T-helper 17 cell (primary cell): ENCODE results near the gene MICAL2. TPM values are rescaled to one million over a fixed set of nuclear protein-coding genes. Genes with fewer than 3 reads are reported as not detected.

Experiments
- ATAC-seq: fragments of 150-1000 bp; cut with Tn5 transposase; 2 replicates; pipeline ENCODE4 v1.10.0; 2021; ENCODE audit warnings: mild to moderate bottlenecking, moderate library complexity
- DNase-seq, 3 donors: peaks; one replicate each; pipeline versions ENCODE4 v3.0.0 to v3.0.0-alpha.2; 2020 to 2021
- H3K9me3 ChIP-seq: one replicate; pipeline ENCODE4 v1.7.0; 2013; ENCODE audit warnings: low read length, mild to moderate bottlenecking; ENCODE audit not compliant: control insufficient read depth, poor library complexity, severe bottlenecking
- H3K27ac Mint-ChIP-seq: one replicate; pipeline ENCODE4 v1.8.0; 2022; ENCODE audit warnings: mild to moderate bottlenecking, moderate library complexity, mixed read lengths
- H3K27me3 Mint-ChIP-seq: one replicate; pipeline ENCODE4 v1.8.0; 2022; ENCODE audit warnings: mixed read lengths
- H3K36me3 Mint-ChIP-seq: one replicate; pipeline ENCODE4 v1.8.0; 2022; ENCODE audit warnings: low read depth, mixed read lengths
- H3K4me1 Mint-ChIP-seq: one replicate; pipeline ENCODE4 v1.8.0; 2022; ENCODE audit warnings: mild to moderate bottlenecking, mixed read lengths
- H3K4me3 Mint-ChIP-seq: one replicate; pipeline ENCODE4 v1.8.0; 2022; ENCODE audit warnings: mild to moderate bottlenecking, moderate library complexity, mixed read lengths
- total RNA-seq, 4 donors: library from RNA in 2 of 4; stranded (reverse) in 2 of 4; gene quantifications; one replicate each; pipeline ENCODE4 v1.2.3 and lab custom pipeline; 2022 to 2026

MICAL2 gene
- total RNA-seq, 2 donors from 2014 or later, result 52.0 to 66.9 TPM

DNA sequence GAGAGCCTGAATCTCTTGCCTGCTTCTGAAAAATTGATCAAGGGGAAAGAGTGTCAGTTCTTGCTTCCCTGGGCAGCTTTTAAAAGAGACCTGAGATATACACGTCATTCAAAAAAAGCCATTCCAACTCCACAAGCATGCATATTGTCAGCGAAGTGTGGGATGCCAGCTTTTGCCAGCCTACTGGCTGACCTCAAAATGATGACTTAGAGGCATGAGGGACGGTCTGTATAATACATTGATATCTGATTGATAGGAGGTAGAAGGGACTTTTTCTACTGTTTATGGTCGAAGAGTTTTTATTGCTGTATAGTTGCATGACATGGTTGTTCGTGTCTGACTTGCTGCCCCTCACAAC is 126.3 kb downstream of the MICAL2 start:
- ATAC-seq (no peak), DNase-seq (no peak)
- Mint-ChIP-seq H3K27ac (peak overlapping the region; percentile 90), H3K4me1 (peaks cover 32% of the 10 kb centered on the region), H3K36me3 (peaks cover 3% of the 10 kb centered on the region), H3K4me3 (no peak overlapping the region), H3K27me3 (no peaks in the 10 kb centered on the region)
- no peaks in the 10 kb centered on the region for H3K9me3 ChIP-seq

DNA sequence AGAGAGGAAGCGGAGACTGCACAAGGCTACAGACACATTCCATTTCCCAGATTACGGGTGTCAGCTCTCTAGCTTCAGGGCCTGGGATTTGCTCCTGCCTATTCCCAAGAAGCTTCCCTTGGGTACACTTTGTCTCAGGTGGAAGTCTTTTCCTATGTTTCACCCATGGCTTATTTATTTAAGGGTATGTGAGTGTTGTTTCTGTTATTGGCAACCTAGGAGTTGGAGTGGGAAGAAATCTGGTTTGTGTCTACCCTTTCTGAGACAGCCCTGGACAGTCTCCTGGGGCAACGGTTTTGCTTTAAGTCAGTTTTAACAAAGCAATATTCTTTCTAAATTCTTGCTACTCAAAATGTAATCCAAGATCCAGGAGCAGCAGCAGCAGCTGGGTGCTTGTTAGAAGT is 127.0 kb downstream of the MICAL2 start:
- no peak for DNase-seq
- no peaks in the 10 kb centered on the region for H3K9me3 ChIP-seq
- Mint-ChIP-seq H3K4me1 (peaks cover 30% of the 10 kb centered on the region), H3K4me3 (no peak overlapping the region), H3K27ac (peak overlapping the region; percentile 90), H3K36me3 (peaks cover under 1% of the 10 kb centered on the region), H3K27me3 (no peaks in the 10 kb centered on the region)
- ATAC-seq, result no peak

DNA sequence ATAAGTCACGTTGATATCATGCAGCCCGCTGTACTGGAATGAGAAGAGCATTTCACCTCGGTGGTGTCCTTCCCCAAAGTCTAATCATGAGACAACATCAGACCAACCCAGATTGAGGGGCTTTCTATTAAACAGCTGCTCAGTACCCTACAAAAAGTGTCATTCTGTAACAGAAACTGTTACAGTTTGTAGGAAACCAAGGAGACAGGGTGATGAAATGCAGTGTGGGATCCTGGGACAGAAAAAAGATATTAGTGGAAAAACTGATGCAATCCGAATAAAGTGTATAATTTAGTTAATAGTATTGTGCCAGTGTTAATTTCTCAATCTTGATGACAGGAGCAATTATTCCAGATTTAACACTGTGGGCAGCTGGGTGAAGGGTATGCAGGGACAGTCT is 128.0 kb downstream of the MICAL2 start:
- no peaks in the 10 kb centered on the region for H3K9me3 ChIP-seq
- ATAC-seq (no peak), DNase-seq (no peak)
- peaks cover 37% of the 10 kb centered on the region for H3K4me1 Mint-ChIP-seq
- H3K4me3 Mint-ChIP-seq, result no peak overlapping the region
- peaks cover 4% of the 10 kb centered on the region for H3K36me3 Mint-ChIP-seq
- H3K27ac Mint-ChIP-seq, result no peak overlapping the region
- no peaks in the 10 kb centered on the region for H3K27me3 Mint-ChIP-seq

DNA sequence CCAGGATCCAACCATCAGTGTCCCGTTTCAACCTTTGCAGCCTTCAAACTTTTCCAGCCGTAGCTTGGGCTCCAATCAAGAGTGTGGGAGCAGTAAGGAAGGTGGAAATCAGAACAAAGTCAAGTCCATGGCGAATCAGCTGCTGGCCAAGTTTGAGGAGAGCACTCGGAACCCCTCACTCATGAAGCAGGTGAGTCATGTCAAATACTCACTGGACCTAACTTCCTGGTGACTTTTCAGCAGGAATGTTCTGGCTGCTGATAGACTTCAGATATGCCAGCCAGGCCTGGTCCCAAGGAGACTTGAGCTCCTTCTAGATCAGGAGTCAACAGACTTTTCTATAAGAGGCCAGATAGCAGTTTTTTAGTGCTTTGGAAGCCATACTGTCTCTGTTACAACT is 129.0 kb downstream of the MICAL2 start:
- peaks cover 9% of the 10 kb centered on the region for H3K36me3 Mint-ChIP-seq
- DNase-seq (no peak), ATAC-seq (no peak)
- no peaks in the 10 kb centered on the region for H3K27me3 Mint-ChIP-seq
- H3K4me3 Mint-ChIP-seq, result no peak overlapping the region
- no peak overlapping the region for H3K27ac Mint-ChIP-seq
- H3K9me3 ChIP-seq, result no peaks in the 10 kb centered on the region
- peaks cover 38% of the 10 kb centered on the region for H3K4me1 Mint-ChIP-seq

DNA sequence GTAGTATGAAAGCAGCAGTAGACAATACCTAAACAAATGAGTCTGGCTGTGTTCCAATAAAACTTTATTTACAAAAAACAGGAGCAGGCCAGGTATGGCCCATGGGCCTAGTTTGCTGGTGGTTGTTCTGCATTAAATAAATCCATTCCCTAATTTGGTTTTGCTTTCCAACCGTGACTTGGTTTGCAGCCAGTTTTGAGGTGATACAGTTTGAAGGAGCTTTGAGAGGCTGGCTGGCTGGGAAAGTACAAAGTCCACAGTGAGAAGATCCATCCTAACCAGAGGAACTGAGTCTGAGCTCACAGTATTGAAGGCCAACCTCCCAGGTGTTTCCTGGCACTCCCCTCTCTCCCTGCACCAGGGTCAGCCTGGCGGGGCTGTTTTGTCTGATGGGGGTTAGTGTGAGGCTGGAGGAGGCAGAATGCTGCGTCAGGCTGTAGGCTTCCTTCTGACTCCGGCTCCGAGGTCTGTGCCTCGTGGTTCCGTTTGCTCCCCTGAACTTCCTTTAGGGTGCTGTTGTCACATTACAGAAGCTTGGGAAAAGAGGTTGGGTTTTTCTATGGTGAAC is 129.5 kb downstream of the MICAL2 start:
- H3K9me3 ChIP-seq, result no peaks in the 10 kb centered on the region
- DNase-seq (no peak), ATAC-seq (no peak)
- no peak overlapping the region for H3K27ac Mint-ChIP-seq
- peaks cover 12% of the 10 kb centered on the region for H3K36me3 Mint-ChIP-seq
- H3K4me3 Mint-ChIP-seq, result no peak overlapping the region
- H3K4me1 Mint-ChIP-seq, result peaks cover 38% of the 10 kb centered on the region
- H3K27me3 Mint-ChIP-seq, result no peaks in the 10 kb centered on the region

DNA sequence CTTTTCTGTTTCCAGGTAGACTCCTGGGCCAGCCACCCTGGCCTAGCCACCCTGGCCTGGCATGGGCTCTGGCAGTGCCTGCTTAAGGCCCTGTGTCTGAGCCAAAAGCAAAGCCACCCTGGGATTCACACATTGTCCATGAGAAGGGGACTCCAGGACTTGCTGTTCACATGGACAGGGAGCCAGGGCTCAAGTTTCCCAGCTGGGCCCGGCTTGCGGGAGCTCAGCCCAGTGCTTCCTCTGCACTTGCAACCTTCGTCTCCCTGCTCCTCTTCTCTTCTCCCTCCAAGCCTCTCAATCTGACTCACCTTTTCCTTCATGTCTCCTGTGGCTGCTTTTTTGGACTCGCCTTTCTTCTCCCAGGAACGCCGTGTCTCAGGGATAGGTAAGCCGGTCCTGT is 130.3 kb downstream of the MICAL2 start:
- DNase-seq, result no peak
- H3K27me3 Mint-ChIP-seq, result no peaks in the 10 kb centered on the region
- peaks cover 33% of the 10 kb centered on the region for H3K4me1 Mint-ChIP-seq
- no peaks in the 10 kb centered on the region for H3K9me3 ChIP-seq
- H3K27ac Mint-ChIP-seq, result no peak overlapping the region
- no peak for ATAC-seq
- H3K36me3 Mint-ChIP-seq, result peaks cover 12% of the 10 kb centered on the region
- no peak overlapping the region for H3K4me3 Mint-ChIP-seq

DNA sequence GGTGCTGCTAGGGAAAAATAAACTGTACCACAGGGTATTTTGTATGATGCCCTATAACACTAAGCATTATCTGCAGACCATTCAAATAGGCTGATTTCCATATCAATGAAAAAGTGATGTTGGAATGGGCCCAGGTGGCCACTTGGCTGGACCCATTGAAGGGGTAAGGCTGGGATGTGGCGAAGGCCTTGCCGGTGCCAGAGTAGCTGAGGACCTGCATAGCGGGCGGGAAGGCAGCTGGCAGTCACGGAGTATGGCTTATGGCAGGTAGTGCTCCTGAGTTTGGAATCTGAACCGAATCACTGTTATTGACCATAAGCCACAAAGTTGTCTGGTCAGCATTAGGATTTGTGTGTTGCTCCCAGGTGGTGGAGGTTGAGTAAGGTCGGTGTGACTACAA is 131.0 kb downstream of the MICAL2 start:
- peak overlapping the region; percentile 45 for H3K4me3 Mint-ChIP-seq

DNA sequence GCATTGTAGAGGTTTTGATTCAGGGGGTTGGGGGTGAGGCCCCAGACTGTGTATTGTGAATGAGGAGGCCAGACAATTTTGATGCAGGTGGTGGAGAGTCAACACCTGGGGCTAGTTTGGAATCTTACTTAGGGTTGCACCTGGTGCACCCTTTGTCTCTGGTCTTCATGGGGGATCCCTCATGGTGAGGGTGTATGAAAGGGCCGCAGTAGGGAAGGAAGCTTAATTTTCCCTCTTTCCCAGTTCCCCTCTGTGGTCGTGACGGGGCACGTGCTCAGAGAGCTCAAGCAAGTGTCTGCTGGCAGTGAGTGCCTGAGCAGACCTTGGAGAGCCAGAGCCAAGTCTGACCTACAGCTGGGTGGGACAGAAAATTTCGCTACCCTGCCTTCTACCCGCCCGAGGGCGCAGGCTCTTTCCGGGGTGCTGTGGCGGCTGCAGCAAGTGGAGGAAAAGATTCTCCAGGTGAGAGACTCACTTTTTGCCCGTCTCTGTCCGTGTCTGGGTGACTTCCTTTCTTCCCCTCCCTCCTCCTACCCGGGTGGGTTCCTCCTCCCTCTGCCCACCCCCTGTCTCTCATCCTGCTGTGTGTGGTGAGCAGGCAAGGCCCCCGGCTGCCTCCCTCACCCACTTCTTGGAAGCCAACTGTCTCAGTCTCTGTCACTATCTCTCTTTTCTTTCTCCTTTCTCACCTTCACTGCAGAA is 131.7 kb downstream of the MICAL2 start:
- H3K36me3 Mint-ChIP-seq, result peaks cover 12% of the 10 kb centered on the region
- no peaks in the 10 kb centered on the region for H3K27me3 Mint-ChIP-seq
- ATAC-seq (no peak), DNase-seq (no peak)
- peak overlapping the region; percentile 77 for H3K27ac Mint-ChIP-seq
- no peaks in the 10 kb centered on the region for H3K9me3 ChIP-seq
- H3K4me3 Mint-ChIP-seq, result no peak overlapping the region
- peaks cover 21% of the 10 kb centered on the region for H3K4me1 Mint-ChIP-seq

More for the DNA sequence above, 131.0 kb downstream of the MICAL2 start:
- Mint-ChIP-seq H3K27ac (peak overlapping the region; percentile 77), H3K27me3 (no peaks in the 10 kb centered on the region), H3K36me3 (peaks cover 12% of the 10 kb centered on the region), H3K4me1 (peaks cover 26% of the 10 kb centered on the region)
- DNase-seq (no peak), ATAC-seq (no peak)
- H3K9me3 ChIP-seq, result no peaks in the 10 kb centered on the region

DNA sequence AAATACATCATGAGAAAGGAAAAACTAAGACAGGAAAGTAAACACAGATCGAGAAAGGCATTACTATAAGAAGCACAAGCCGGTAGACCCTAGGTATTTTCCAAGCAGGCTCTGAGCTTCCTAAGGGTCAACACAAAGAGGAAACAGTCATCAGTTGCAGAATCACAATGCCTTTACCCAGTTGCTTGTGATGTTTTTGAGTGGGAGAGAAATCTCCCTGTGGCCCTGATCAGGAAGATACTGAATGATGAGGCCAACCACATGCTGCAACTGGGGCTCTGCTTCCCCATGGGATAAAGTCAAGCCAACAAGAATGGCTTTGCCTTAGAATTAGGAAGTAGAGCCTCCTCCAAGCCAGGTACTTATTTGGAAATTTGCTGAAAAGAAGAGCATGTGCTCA is 132.6 kb downstream of the MICAL2 start:
- Mint-ChIP-seq H3K4me1 (peaks cover 21% of the 10 kb centered on the region), H3K27me3 (no peaks in the 10 kb centered on the region), H3K36me3 (peaks cover 12% of the 10 kb centered on the region), H3K4me3 (no peak overlapping the region), H3K27ac (peak overlapping the region; percentile 51)
- DNase-seq (no peak), ATAC-seq (no peak)
- no peaks in the 10 kb centered on the region for H3K9me3 ChIP-seq

DNA sequence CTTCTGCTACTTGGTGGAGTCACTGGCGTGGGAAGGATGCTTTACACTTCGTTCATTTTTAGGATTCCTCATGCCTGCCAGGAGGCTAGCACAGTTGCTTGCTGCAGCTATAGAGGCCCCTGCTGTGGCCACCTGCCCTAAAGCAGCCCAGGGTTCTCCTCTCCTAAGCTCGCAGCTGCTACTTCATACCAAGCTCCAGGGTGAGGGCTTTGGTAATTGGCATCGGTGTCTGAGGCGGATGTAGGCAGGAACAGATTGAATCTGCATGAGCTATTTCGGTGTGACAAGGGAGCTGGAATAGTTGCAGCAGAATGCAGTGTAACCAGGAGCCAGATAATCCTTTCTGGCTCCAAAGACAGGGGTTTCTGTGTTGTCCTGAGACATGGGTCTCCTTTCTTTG is 133.1 kb downstream of the MICAL2 start:
- H3K27ac Mint-ChIP-seq, result no peak overlapping the region
- peaks cover 18% of the 10 kb centered on the region for H3K4me1 Mint-ChIP-seq
- ATAC-seq (no peak), DNase-seq (no peak)
- H3K36me3 Mint-ChIP-seq, result peaks cover 12% of the 10 kb centered on the region
- H3K4me3 Mint-ChIP-seq, result no peak overlapping the region
- no peaks in the 10 kb centered on the region for H3K27me3 Mint-ChIP-seq
- no peaks in the 10 kb centered on the region for H3K9me3 ChIP-seq

DNA sequence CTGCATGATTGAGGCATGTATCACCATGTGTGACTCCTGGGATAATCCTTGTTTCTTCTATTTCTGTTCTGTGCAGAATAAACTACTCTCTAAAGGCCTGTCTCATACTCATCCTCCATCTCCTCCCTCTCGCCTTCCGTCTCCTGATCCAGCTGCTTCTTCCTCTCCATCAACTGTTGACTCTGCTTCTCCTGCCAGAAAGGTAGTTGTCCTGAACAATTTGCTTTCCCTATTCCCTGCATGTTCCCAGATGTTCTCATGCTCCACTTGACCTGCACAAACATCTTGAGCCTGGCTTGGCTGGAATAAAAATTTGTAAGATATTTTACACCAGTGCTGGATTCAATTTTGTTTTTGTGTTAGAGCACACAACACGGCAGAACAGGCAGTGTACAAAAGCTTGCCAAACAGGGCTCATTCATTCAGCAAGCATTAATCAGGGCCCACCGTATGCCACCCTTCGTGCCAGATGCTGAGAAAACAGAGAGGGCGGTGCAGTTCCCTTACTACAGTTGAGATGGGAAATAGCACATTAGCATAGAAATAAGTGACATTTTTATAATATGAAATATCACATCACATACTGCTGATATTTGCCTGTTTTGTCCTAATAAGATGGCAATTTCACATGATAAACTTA is 133.6 kb downstream of the MICAL2 start:
- Mint-ChIP-seq H3K36me3 (peaks cover 12% of the 10 kb centered on the region), H3K27ac (peak overlapping the region; percentile 75), H3K27me3 (no peaks in the 10 kb centered on the region), H3K4me1 (peaks cover 18% of the 10 kb centered on the region), H3K4me3 (no peak overlapping the region)
- ATAC-seq, result no peak
- H3K9me3 ChIP-seq, result no peaks in the 10 kb centered on the region
- DNase-seq, result no peak

DNA sequence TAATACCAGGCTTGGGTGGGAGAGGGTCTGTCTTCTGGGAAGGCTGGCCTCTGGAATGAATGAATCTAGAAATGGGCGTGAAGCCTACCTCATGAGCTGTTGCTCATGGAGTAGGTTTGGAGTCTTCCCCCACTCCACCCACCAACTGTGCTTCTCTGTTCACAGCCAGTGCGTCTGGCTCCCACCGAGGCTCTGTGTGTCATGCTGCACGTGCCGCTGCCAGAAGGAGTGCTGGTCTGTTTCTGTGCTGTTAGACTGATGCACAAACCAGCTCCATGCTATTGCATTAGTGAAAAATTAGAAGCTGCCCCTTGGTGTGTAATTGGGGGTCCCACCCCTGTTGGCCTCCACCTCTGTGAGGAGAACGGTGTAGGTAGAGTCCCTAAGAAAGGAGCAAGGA is 134.7 kb downstream of the MICAL2 start:
- Mint-ChIP-seq H3K4me3 (no peak overlapping the region), H3K27ac (no peak overlapping the region), H3K4me1 (peaks cover 18% of the 10 kb centered on the region), H3K36me3 (peaks cover 14% of the 10 kb centered on the region), H3K27me3 (no peaks in the 10 kb centered on the region)
- H3K9me3 ChIP-seq, result no peaks in the 10 kb centered on the region
- DNase-seq (no peak), ATAC-seq (no peak)

DNA sequence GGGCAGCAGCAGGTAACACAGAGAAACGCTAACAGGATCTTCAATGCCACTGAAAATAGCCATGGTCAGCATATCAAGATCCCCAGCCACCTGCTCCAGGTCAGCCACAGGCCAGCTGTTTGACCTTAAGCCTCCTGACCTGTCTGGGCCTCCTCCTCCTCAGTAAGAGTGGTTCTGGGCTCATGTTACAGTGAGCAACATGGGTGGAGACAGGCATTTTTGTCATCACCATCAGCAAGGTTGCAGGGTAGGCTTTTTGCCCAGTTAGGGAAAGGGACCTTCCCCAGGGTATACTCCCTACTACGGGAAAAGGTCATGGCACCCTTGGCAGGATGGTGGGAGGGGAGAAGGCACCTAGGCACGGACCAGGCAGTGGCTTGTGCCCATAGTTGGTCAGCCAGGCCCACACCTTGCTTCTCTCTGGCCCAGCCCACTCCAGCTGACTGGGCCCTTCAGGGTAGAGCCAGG is 135.2 kb downstream of the MICAL2 start:
- no peak overlapping the region for H3K4me3 Mint-ChIP-seq
- peaks cover 18% of the 10 kb centered on the region for H3K4me1 Mint-ChIP-seq
- no peaks in the 10 kb centered on the region for H3K27me3 Mint-ChIP-seq
- no peak overlapping the region for H3K27ac Mint-ChIP-seq
- ATAC-seq, result no peak
- no peaks in the 10 kb centered on the region for H3K9me3 ChIP-seq
- no peak for DNase-seq
- H3K36me3 Mint-ChIP-seq, result peaks cover 14% of the 10 kb centered on the region

DNA sequence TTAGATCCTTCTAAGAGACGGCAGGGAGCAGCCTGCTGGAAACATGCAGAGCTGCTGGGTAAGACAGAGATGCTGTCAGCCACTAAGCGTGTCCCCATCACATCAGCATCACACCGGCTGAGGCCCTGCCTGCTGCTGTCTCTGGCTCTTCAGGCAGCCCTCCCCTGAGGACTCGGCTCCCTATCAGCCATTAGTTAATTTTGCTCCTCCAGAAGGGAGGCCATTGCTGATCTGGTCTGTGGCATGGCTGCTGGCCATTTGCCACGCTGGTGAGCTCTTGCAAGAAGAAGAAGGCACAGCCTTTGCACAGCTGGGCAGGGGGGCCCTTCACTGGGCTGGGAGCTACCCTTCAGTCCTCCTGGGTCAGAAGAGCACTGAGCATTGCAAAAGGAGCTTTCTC is 135.8 kb downstream of the MICAL2 start:
- no peak for ATAC-seq
- H3K27me3 Mint-ChIP-seq, result no peaks in the 10 kb centered on the region

More for the DNA sequence above, 135.8 kb downstream of the MICAL2 start:
- Mint-ChIP-seq H3K4me3 (no peak overlapping the region), H3K27ac (no peak overlapping the region), H3K36me3 (peaks cover 14% of the 10 kb centered on the region), H3K4me1 (peaks cover 15% of the 10 kb centered on the region)
- no peak for DNase-seq
- H3K9me3 ChIP-seq, result no peaks in the 10 kb centered on the region
